ENCODE measurements around the gene SPINK8. TPM values are rescaled to one million over a fixed set of nuclear protein-coding genes. Genes with fewer than 3 reads are reported as not detected.

Gene SPINK8
- total and polyA plus RNA-seq, 2 donors (not counting 1 experiment from before 2014, with no cell fraction given) = not detected

DNA sequence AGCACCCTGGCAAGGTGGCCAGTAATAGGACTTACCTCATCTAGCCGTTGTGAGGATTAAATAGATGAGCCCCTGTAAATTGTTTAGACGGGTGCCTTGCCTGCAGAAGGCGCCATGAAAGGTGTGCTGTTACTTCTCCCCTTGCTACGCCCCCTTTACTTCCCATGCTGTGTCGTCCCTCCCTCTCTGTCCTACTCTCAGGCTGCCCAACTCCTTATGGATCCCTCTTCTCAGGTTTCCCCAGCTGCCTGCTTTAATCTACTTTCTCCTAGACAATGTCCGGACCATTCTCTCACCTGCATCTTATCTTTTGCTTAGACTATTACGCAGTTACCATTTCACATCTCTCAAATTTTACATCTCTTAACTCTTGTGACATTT, 36.9 kb upstream of the SPINK8 start:
- no peaks in the 10 kb centered on the region for H3K79me2 ChIP-seq (ENCODE audit: control insufficient read depth, insufficient read depth, low read length)

DNA sequence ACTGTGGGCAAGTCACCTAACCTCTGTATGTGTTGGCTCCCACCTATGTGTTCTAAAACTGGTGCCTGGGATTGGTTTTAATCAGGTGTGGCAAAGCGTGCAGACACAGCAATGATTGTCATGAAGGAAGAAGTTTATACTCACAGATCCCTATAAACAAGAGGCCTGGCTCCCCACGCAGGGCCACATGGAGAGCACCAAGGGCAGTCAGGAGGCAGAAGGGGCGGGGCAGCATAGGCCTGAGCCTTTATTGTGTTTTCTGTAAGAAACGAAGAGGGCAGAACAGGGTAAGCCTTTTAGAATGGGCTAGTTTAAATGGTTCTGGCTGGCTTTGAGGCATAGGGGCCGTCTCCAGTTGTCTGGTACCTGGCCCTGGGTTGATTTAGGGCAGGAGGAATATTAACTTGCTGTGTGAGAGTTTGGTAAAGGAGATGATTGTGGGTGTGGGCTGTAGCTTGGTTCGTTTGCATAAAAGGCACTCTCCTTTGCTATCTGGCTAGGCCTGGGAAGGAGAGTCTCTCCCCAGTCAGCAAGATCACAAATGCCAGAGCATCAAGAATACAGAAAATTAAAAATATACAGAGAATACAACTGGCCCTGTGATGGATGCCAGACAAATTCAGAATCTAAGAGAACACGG, 36.4 kb upstream of the SPINK8 start:
- CTCF ChIA-PET = no interaction called here

More for the DNA sequence above, 36.9 kb upstream of the SPINK8 start:
- DNase-seq = no peak
- H3K27me3 Mint-ChIP-seq = peaks cover 2% of the 10 kb centered on the region
- Histone ChIP-seq H3K9ac (ENCODE audit: low read length) (no peak overlapping the region), H3K4me3 (ENCODE audit: control extremely low read depth in 1 of 5, extremely low read depth in 1 of 5, insufficient read depth in 1 of 5, low read depth in 2 of 5, low read length in 4 of 5) (no peak overlapping the region), H3K9me3 (ENCODE audit: control extremely low read depth in 1 of 3, control insufficient read depth in 2 of 3, insufficient read depth in 1 of 3, low read length in 2 of 3) (no peaks in the 10 kb centered on the region), H3K36me3 (replicated peaks in 1 of 2; ENCODE audit: control extremely low read depth in 1 of 2, control insufficient read depth in 1 of 2, extremely low read depth in 1 of 2, insufficient read depth in 2 of 2, low read length in 1 of 2) (no peaks in the 10 kb centered on the region), H3K27ac (ENCODE audit: low read length in 2 of 2) (no peak overlapping the region), H4K20me1 (ENCODE audit: control insufficient read depth, insufficient read depth, low read length, poor library complexity, severe bottlenecking) (no peaks in the 10 kb centered on the region), H2AFZ (ENCODE audit: insufficient read depth, low read depth, low read length, poor library complexity, severe bottlenecking) (no peak overlapping the region), H3K4me2 (replicated peaks; ENCODE audit: low read depth, low read length, poor library complexity, severe bottlenecking) (no peak overlapping the region), H3K4me1 (ENCODE audit: control insufficient read depth in 2 of 2, insufficient read depth in 2 of 2, low read length in 2 of 2) (no peaks in the 10 kb centered on the region), H3K27me3 (replicated peaks in 1 of 4; ENCODE audit: control extremely low read depth in 1 of 4, control insufficient read depth in 3 of 4, insufficient read depth in 4 of 4, low read length in 3 of 4) (no peaks in the 10 kb centered on the region)
- CTCF ChIA-PET = no interaction called here
- no peaks in the 10 kb centered on the region for H3K9me3 Mint-ChIP-seq (ENCODE audit: insufficient read depth)
- no peak for TF ChIP-seq EZH2 (IDR thresholded peaks at IDR 0.05; ENCODE audit: borderline replicate concordance, insufficient read depth, low read depth, low read length, poor library complexity, severe bottlenecking)
- POLR2A ChIA-PET = no interaction called here
- WGBS (ENCODE audit: insufficient coverage) = 88% methylated on average over 5 of the region's 7 CpGs
- ATAC-seq (ENCODE audit: low read depth) = no peak
- no peak overlapping the region for H3K4me3 Mint-ChIP-seq
- H3K4me1 Mint-ChIP-seq = no peaks in the 10 kb centered on the region
- H3K27ac Mint-ChIP-seq = no peak overlapping the region
- intact Hi-C loops (cut with micrococcal nuclease) = no loop called here

More for the DNA sequence above, 36.4 kb upstream of the SPINK8 start:
- DNase-seq (no peak), ATAC-seq (ENCODE audit: low read depth) (no peak)
- H3K27ac Mint-ChIP-seq = no peak overlapping the region
- Histone ChIP-seq H3K4me3 (ENCODE audit: control extremely low read depth in 1 of 5, extremely low read depth in 1 of 5, insufficient read depth in 1 of 5, low read depth in 2 of 5, low read length in 4 of 5) (no peak overlapping the region), H4K20me1 (ENCODE audit: control insufficient read depth, insufficient read depth, low read length, poor library complexity, severe bottlenecking) (no peaks in the 10 kb centered on the region), H3K9ac (ENCODE audit: low read length) (no peak overlapping the region), H3K27ac (ENCODE audit: low read length in 2 of 2) (no peak overlapping the region), H3K36me3 (replicated peaks in 1 of 2; ENCODE audit: control extremely low read depth in 1 of 2, control insufficient read depth in 1 of 2, extremely low read depth in 1 of 2, insufficient read depth in 2 of 2, low read length in 1 of 2) (no peaks in the 10 kb centered on the region), H3K4me2 (replicated peaks; ENCODE audit: low read depth, low read length, poor library complexity, severe bottlenecking) (no peak overlapping the region), H3K4me1 (ENCODE audit: control insufficient read depth in 2 of 2, insufficient read depth in 2 of 2, low read length in 2 of 2) (no peaks in the 10 kb centered on the region), H3K27me3 (replicated peaks in 1 of 4; ENCODE audit: control extremely low read depth in 1 of 4, control insufficient read depth in 3 of 4, insufficient read depth in 4 of 4, low read length in 3 of 4) (no peaks in the 10 kb centered on the region), H3K9me3 (ENCODE audit: control extremely low read depth in 1 of 3, control insufficient read depth in 2 of 3, insufficient read depth in 1 of 3, low read length in 2 of 3) (no peaks in the 10 kb centered on the region), H3K79me2 (ENCODE audit: control insufficient read depth, insufficient read depth, low read length) (no peaks in the 10 kb centered on the region), H2AFZ (ENCODE audit: insufficient read depth, low read depth, low read length, poor library complexity, severe bottlenecking) (no peak overlapping the region)
- TF ChIP-seq, protein P1, sequence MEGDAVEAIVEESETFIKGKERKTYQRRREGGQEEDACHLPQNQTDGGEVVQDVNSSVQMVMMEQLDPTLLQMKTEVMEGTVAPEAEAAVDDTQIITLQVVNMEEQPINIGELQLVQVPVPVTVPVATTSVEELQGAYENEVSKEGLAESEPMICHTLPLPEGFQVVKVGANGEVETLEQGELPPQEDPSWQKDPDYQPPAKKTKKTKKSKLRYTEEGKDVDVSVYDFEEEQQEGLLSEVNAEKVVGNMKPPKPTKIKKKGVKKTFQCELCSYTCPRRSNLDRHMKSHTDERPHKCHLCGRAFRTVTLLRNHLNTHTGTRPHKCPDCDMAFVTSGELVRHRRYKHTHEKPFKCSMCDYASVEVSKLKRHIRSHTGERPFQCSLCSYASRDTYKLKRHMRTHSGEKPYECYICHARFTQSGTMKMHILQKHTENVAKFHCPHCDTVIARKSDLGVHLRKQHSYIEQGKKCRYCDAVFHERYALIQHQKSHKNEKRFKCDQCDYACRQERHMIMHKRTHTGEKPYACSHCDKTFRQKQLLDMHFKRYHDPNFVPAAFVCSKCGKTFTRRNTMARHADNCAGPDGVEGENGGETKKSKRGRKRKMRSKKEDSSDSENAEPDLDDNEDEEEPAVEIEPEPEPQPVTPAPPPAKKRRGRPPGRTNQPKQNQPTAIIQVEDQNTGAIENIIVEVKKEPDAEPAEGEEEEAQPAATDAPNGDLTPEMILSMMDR (IDR thresholded peaks at IDR 0.05) = no peak
- TF ChIP-seq EZH2 (IDR thresholded peaks at IDR 0.05; ENCODE audit: borderline replicate concordance, insufficient read depth, low read depth, low read length, poor library complexity, severe bottlenecking) = no peak
- H3K4me1 Mint-ChIP-seq = no peaks in the 10 kb centered on the region
- no peak overlapping the region for H3K4me3 Mint-ChIP-seq
- POLR2A ChIA-PET = no interaction called here
- 93% methylated on average over 5 of the region's 7 CpGs for WGBS (ENCODE audit: insufficient coverage)
- no peaks in the 10 kb centered on the region for H3K27me3 Mint-ChIP-seq
- H3K9me3 Mint-ChIP-seq (ENCODE audit: insufficient read depth) = no peaks in the 10 kb centered on the region
- intact Hi-C loops (cut with micrococcal nuclease) = loop anchor here (10.0 kb wide), 1 partner anchor 85 kb away; no protein-coding TSS in a partner anchor

Measured in B cell (primary cell).